ENCODE data around the gene CRHR2. TPM values are rescaled to one million over a fixed set of nuclear protein-coding genes. Genes with fewer than 3 reads are reported as not detected.

Gene CRHR2
- total RNA-seq, 1 donor from 2014 or later = not detected

DNA sequence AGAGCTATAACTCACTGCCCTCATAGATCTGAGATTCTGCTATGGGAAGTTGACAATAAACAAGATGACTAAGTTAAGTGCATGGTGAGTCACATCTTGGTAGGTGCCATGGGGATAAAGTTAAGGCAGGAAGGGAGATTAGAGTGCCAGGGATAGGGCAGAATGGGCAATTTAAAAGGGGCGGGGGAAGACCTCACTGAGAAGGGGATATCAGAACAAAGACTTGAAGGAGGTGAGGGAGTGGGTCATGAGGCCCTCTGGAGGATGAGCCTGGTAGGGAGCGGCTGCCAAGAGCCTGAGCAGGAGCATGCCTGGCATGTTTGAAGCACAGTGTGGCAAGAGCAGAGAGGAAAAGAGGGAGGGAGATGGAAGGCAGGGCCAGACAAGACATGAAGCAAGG lies 34.9 kb upstream of the CRHR2 start:
- no peak for DNase-seq (ENCODE audit: low read depth)
- TF ChIP-seq, protein P1, sequence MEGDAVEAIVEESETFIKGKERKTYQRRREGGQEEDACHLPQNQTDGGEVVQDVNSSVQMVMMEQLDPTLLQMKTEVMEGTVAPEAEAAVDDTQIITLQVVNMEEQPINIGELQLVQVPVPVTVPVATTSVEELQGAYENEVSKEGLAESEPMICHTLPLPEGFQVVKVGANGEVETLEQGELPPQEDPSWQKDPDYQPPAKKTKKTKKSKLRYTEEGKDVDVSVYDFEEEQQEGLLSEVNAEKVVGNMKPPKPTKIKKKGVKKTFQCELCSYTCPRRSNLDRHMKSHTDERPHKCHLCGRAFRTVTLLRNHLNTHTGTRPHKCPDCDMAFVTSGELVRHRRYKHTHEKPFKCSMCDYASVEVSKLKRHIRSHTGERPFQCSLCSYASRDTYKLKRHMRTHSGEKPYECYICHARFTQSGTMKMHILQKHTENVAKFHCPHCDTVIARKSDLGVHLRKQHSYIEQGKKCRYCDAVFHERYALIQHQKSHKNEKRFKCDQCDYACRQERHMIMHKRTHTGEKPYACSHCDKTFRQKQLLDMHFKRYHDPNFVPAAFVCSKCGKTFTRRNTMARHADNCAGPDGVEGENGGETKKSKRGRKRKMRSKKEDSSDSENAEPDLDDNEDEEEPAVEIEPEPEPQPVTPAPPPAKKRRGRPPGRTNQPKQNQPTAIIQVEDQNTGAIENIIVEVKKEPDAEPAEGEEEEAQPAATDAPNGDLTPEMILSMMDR (conservative IDR thresholded peaks at IDR 0.05; ENCODE audit: low read depth, low read length) = no peak
- H3K4me3 ChIP-seq (ENCODE audit: low read depth, low read length) = no peak overlapping the region

DNA sequence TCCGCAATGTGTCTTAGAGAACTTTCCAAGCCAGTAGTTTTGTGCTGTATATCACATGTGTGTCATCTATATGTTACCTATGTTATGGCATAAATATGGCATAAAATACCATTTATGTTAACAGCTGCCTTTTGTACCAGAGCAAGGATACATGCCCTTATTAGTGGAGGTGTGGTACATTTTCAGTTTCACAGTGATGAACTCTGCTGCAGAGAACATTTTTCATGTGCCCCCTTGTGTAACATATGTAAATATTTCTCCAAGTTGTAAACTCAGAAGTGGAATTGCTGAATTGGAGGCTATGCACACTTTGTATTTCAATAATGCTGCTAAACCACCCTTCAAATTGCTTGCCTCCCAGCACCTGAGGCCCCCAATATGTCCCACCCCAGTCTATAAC lies 31.9 kb upstream of the CRHR2 start:
- TF ChIP-seq, protein P1 (conservative IDR thresholded peaks at IDR 0.05; ENCODE audit: low read depth, low read length) = no peak
- no peak overlapping the region for H3K4me3 ChIP-seq (ENCODE audit: low read depth, low read length)
- no peak for DNase-seq (ENCODE audit: low read depth)

- TF ChIP-seq, protein P1 (conservative IDR thresholded peaks at IDR 0.05; ENCODE audit: low read depth, low read length) = no peak
- H3K4me3 ChIP-seq (ENCODE audit: low read depth, low read length) = no peak overlapping the region
- DNase-seq (ENCODE audit: low read depth) = no peak
Measured at GRCh38 chr7:30713392-30713791, 31.1 kb upstream of the CRHR2 start.

DNA sequence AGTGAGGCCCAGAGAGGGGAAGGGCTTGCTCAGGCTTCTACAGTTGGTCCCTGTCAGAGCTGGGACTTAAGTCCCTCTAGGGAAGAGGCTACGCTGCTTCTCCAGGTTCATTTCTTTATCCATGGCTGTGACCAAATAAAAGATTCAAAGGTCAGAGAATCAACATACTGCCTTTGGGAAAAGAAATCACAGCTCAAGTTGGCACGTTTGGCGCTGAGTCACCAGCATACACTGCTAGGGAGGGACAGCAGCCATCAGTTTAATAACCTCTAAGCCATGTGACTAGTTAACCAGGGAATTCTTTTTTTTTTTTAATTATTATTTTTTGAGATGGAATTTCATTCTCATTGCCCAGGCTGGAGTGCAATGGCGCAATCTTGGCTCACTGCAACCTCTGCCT lies 28.4 kb upstream of the CRHR2 start:
- TF ChIP-seq, protein P1 (conservative IDR thresholded peaks at IDR 0.05; ENCODE audit: low read depth, low read length) = no peak
- H3K4me3 ChIP-seq (ENCODE audit: low read depth, low read length) = no peak overlapping the region
- no peak for DNase-seq (ENCODE audit: low read depth)

DNA sequence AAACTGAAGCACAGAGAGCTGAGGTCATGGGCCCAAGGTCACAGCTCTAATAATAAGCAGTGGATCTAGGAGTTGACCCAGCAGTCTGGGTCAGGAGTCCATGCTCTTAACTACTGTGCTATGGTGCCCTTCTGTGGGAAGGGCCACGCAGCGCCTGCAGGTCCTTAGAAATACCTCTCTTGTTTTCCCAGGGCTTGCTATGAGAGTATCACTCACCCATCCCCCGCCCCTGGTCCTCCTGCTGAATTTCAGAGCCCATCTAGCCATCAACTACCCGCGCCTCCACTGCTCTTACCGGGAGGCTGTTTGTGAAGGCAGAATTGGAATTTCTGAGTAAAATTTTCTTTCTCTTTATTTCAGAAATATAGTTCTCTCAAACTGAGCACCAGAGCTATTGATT lies 27.3 kb upstream of the CRHR2 start:
- no peak for DNase-seq (ENCODE audit: low read depth)
- TF ChIP-seq, protein P1 (conservative IDR thresholded peaks at IDR 0.05; ENCODE audit: low read depth, low read length) = no peak
- H3K4me3 ChIP-seq (ENCODE audit: low read depth, low read length) = no peak overlapping the region

GRCh38 chr7:30708983-30709382 lies 26.7 kb upstream of the CRHR2 start:
- TF ChIP-seq, protein P1 (conservative IDR thresholded peaks at IDR 0.05; ENCODE audit: low read depth, low read length) = no peak
- no peak overlapping the region for H3K4me3 ChIP-seq (ENCODE audit: low read depth, low read length)
- DNase-seq (ENCODE audit: low read depth) = no peak

- no peak overlapping the region for H3K4me3 ChIP-seq (ENCODE audit: low read depth, low read length)
- TF ChIP-seq, protein P1 (conservative IDR thresholded peaks at IDR 0.05; ENCODE audit: low read depth, low read length) = no peak
- no peak for DNase-seq (ENCODE audit: low read depth)
Measured at GRCh38 chr7:30708412-30708811, 26.2 kb upstream of the CRHR2 start.
